ENCODE data around the gene CGNL1.

GRCh38 chr15:57421551-57421950 is 45.2 kb downstream of the CGNL1 start:
- TF ChIP-seq CTCF (IDR thresholded peaks at IDR 0.05; ENCODE audit: insufficient read depth, low read length) (no peak), GABPA (IDR thresholded peaks at IDR 0.05; ENCODE audit: low read depth) (no peak), POLR2AphosphoS5 (IDR thresholded peaks at IDR 0.05; ENCODE audit: low read depth) (no peak), REST (IDR thresholded peaks at IDR 0.05; ENCODE audit: insufficient replicate concordance, low read depth) (no peak)

Measured in HL-60 (cell line).